Hepatocyte (in vitro differentiated cells): ENCODE measurements around the gene HCAR1. TPM values are rescaled to one million over a fixed set of nuclear protein-coding genes. Genes with fewer than 3 reads are reported as not detected.
A peak's percentile ranks its signal among the peaks of the same experiment; 100 is the strongest.

Source experiments
- DNase-seq: peaks from one replicate; pipeline ENCODE4 v3.0.0-alpha.2; 2016; ENCODE audit warnings: low spot score
- H2AFZ ChIP-seq: fragments of 200-600 bp; sonication (generic); 2 replicates; pipeline ENCODE4 v1.6.0; 2016; ENCODE audit warnings: antibody characterized with exemption, mild to moderate bottlenecking
- H3K27ac ChIP-seq: fragments of 200-600 bp; sonication (generic); 2 replicates; pipeline ENCODE4 v1.5.1; 2016; ENCODE audit warnings: mild to moderate bottlenecking
- H3K27me3 ChIP-seq: fragments of 200-600 bp; sonication (generic); 2 replicates; pipeline ENCODE4 v1.6.1; 2016
- H3K36me3 ChIP-seq: fragments of 200-600 bp; sonication (generic); replicated peaks from 2 replicates; pipeline ENCODE4 v1.5.1; 2016; ENCODE audit warnings: low read depth; ENCODE audit not compliant: insufficient read depth
- H3K4me1 ChIP-seq: fragments of 200-600 bp; sonication (generic); 2 replicates; pipeline ENCODE4 v1.5.1; 2016; ENCODE audit warnings: mild to moderate bottlenecking, moderate library complexity; ENCODE audit not compliant: insufficient read depth
- H3K4me2 ChIP-seq: fragments of 200-600 bp; sonication (generic); 2 replicates; pipeline ENCODE4 v1.6.0; 2016
- H3K4me3 ChIP-seq: fragments of 200-600 bp; sonication (generic); 2 replicates; pipeline ENCODE4 v1.5.1; 2016; ENCODE audit warnings: mild to moderate bottlenecking
- H3K79me2 ChIP-seq: fragments of 200-600 bp; sonication (generic); 2 replicates; pipeline ENCODE4 v1.6.0; 2017; ENCODE audit warnings: mild to moderate bottlenecking
- H3K9me2 ChIP-seq: fragments of 200-600 bp; sonication (generic); replicated peaks from 2 replicates; pipeline ENCODE4 v1.6.0; 2017; ENCODE audit warnings: mild to moderate bottlenecking; ENCODE audit not compliant: insufficient read depth
- H3K9me3 ChIP-seq: fragments of 200-600 bp; sonication (generic); 2 replicates; pipeline ENCODE4 v1.5.1; 2016; ENCODE audit warnings: low read depth, mild to moderate bottlenecking
- H4K20me1 ChIP-seq: fragments of 200-600 bp; sonication (generic); 2 replicates; pipeline ENCODE4 v1.6.0; 2016; ENCODE audit warnings: mild to moderate bottlenecking; ENCODE audit not compliant: insufficient read depth, poor library complexity, severe bottlenecking
- EZH2 ChIP-seq: fragments of 200-600 bp; sonication (generic); IDR thresholded peaks from 2 replicates; pipeline ENCODE4 v1.6.1; 2016; ENCODE audit warnings: antibody characterized with exemption, mild to moderate bottlenecking, borderline replicate concordance
- EZH2phosphoT487 ChIP-seq: fragments of 200-600 bp; sonication (generic); IDR thresholded peaks from one replicate; pipeline ENCODE4 v1.6.1; 2018; ENCODE audit warnings: antibody characterized with exemption, mild to moderate bottlenecking, low read depth, moderate library complexity; ENCODE audit not compliant: unreplicated experiment, severe bottlenecking
- WGBS: methylation state at CpG from one replicate; pipeline ENCODE4 v1.1.6; 2016; ENCODE audit warnings: low lambda C conversion rate; ENCODE audit errors: missing lambda C conversion rate; 5-methylcytosine and 5-hydroxymethylcytosine counted together
- polyA plus RNA-seq: library from polyadenylated mRNA; unstranded; fragments of >200 nt; fragmentation: Nextera tagmentation; extraction: Ambion mirVana; gene quantifications from 2 replicates; pipeline ENCODE4 v1.2.1, GENCODE V29; 2016
- total RNA-seq: library from RNA; depleted of rRNA; stranded (reverse); fragments of >200 nt; gene quantifications from 2 replicates; pipeline ENCODE4 v1.2.3, GENCODE V29; 2014
- TF ChIP-seq, protein P1 (sequence below): fragments of 200-600 bp; sonication (generic); IDR thresholded peaks from 2 replicates; pipeline ENCODE4 v1.5.1; 2016; ENCODE audit warnings: antibody characterized with exemption, mild to moderate bottlenecking; ENCODE audit not compliant: poor library complexity

Gene HCAR1
- total and polyA plus RNA-seq, 2 experiments from 2014 or later, result 0.19 to 0.63 TPM

DNA sequence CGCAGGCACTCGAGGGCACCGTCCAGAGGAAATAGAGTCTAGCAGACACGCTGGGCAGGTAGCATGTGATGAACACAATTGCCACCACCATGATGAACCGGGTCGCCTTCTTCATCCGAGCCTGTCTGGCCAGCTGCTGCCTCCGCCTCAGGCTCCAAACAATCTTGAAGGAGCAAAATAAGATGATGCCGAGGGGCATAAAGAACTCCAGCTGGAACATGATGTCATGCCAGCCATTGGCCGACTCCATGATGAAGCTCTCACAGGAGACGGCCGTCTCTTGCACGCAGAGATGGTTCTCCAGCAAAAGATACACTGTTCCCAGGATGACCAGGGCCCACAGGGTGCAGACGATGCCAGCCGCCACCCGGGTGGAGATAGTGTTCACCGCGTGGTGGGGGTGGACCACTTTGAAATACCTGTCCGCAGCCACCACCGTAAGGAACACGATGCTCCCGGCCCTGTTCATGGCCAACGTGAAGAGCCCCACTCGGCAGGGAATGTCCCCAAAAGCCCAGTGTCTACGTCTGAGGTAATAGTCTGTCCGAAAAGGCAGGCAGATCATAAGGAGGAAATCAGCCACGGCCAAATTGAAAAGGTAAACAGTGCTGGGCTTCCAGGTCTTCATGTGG, 945 bp downstream of the HCAR1 start:
- no peak for DNase-seq
- Histone ChIP-seq H2AFZ (no peak overlapping the region), H3K9me2 (no peaks in the 10 kb centered on the region), H3K9me3 (no peaks in the 10 kb centered on the region), H3K36me3 (no peaks in the 10 kb centered on the region), H3K4me1 (peaks cover 8% of the 10 kb centered on the region), H4K20me1 (no peaks in the 10 kb centered on the region), H3K4me2 (no peak overlapping the region), H3K4me3 (no peak overlapping the region), H3K27me3 (no peaks in the 10 kb centered on the region), H3K79me2 (no peaks in the 10 kb centered on the region), H3K27ac (no peak overlapping the region)
- 94% methylated on average over 27 of the region's 27 CpGs for WGBS
- TF ChIP-seq EZH2, result no peak

DNA sequence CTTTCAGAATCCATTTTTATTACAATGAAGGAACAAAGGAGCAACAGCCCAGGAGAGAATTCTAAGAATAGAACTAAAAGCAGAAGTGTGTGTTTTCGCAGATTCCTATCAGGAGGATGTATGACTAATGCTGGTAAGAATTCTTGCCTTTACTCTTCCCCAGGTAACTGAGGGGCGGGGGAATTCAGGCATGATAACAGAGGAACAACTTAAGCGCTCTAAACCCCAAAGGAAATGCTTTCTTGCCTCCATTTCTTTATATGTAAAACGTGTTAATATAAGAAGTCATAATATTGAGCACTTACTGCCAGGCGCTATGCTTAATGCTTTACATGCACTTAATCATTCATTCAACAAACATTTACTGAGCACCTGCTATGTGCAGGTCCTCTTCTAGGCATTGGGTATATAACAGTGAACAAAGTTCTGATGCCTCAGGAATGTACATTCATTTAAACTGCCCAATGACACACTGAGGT, 4.5 kb downstream of the HCAR1 start:
- Histone ChIP-seq H3K79me2 (no peaks in the 10 kb centered on the region), H3K36me3 (no peaks in the 10 kb centered on the region), H2AFZ (no peak overlapping the region), H3K9me3 (no peaks in the 10 kb centered on the region), H3K4me1 (peaks cover 8% of the 10 kb centered on the region), H3K4me2 (peak overlapping the region; percentile 53), H4K20me1 (no peaks in the 10 kb centered on the region), H3K27me3 (no peaks in the 10 kb centered on the region), H3K4me3 (no peak overlapping the region), H3K9me2 (no peaks in the 10 kb centered on the region), H3K27ac (peak overlapping the region; percentile 95)
- TF ChIP-seq EZH2 (no peak), EZH2phosphoT487 (no peak)
- TF ChIP-seq, protein P1, sequence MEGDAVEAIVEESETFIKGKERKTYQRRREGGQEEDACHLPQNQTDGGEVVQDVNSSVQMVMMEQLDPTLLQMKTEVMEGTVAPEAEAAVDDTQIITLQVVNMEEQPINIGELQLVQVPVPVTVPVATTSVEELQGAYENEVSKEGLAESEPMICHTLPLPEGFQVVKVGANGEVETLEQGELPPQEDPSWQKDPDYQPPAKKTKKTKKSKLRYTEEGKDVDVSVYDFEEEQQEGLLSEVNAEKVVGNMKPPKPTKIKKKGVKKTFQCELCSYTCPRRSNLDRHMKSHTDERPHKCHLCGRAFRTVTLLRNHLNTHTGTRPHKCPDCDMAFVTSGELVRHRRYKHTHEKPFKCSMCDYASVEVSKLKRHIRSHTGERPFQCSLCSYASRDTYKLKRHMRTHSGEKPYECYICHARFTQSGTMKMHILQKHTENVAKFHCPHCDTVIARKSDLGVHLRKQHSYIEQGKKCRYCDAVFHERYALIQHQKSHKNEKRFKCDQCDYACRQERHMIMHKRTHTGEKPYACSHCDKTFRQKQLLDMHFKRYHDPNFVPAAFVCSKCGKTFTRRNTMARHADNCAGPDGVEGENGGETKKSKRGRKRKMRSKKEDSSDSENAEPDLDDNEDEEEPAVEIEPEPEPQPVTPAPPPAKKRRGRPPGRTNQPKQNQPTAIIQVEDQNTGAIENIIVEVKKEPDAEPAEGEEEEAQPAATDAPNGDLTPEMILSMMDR, result no peak
- DNase-seq, result peak; percentile 77
- WGBS, result 26% methylated on average over 5 of the region's 5 CpGs

DNA sequence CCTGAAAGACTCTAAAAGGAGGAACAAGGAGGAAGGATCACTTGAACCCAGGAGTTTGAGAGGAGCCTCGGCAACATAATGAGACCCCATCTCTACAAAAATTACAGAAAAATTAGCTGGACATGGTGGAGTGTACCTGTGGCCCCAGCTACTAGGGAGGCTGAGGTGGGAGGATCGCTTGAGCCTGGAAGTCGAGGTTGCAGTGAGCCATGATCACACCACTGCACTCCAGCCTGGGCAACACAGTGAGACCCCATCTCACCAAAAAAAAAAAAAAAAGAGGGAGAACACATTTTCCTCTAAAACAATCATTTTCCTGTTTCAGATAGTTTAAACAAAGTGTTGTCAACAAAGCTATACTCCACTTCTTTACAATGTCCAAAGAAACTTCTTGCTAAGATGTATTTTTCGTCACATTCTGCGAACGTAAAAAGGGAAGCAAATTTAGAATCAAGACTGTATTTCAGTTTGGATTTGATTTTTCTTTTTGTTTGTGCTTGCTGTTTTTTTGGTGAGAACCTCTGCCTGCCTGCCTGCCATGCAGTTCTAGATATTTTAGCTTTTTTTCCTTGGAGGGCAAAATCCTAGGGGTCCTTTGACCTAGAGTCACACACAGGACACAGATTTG, 5.1 kb downstream of the HCAR1 start:
- WGBS, result 89% methylated on average over 6 of the region's 6 CpGs
- no peak for DNase-seq
- Histone ChIP-seq H3K36me3 (no peaks in the 10 kb centered on the region), H3K4me1 (peaks cover 8% of the 10 kb centered on the region), H3K4me2 (peak overlapping the region; percentile 53), H3K79me2 (no peaks in the 10 kb centered on the region), H3K27me3 (no peaks in the 10 kb centered on the region), H3K9me3 (no peaks in the 10 kb centered on the region), H2AFZ (no peak overlapping the region), H3K27ac (peak overlapping the region; percentile 95), H4K20me1 (no peaks in the 10 kb centered on the region), H3K4me3 (no peak overlapping the region), H3K9me2 (no peaks in the 10 kb centered on the region)
- TF ChIP-seq, protein P1, result no peak
- TF ChIP-seq EZH2, result no peak
- TF ChIP-seq EZH2phosphoT487, result no peak

DNA sequence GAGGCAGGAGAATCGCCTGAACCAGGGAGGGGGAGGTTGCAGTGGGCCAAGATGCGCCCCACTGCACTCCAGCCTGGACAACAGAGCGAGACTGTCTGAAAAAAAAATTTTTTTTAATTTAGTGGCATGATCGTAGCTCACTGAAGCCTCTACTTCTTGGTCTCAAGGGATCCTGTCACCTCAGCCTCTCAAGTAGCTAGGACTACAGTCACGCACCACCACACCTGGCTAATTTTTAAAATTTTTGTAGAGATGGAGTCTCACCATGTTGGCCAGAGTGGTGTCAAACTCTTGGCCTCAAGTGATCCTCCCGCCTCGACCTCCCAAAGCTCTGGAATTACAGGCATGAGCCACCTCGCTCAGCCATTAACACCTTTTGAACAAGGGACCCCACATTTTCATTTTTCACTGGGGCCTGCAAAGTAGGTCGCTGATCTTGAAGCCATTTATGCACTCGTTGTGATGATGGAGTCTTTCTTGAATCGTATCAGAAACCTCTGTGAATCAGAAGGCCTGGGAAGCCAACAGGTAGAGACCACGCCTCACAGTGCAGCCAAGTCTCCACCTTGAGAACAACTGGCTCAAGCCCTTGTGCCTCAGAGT, 5.9 kb downstream of the HCAR1 start:
- H3K4me1 ChIP-seq, result peaks cover 8% of the 10 kb centered on the region
- no peaks in the 10 kb centered on the region for H3K27me3 ChIP-seq
- no peaks in the 10 kb centered on the region for H3K36me3 ChIP-seq
- H4K20me1 ChIP-seq, result no peaks in the 10 kb centered on the region
- no peak overlapping the region for H2AFZ ChIP-seq
- peak overlapping the region; percentile 95 for H3K27ac ChIP-seq
- no peak overlapping the region for H3K4me3 ChIP-seq
- 95% methylated on average over 12 of the region's 12 CpGs for WGBS
- H3K9me3 ChIP-seq, result no peaks in the 10 kb centered on the region
- DNase-seq, result no peak
- TF ChIP-seq, protein P1, result no peak
- TF ChIP-seq EZH2, result no peak
- no peak for TF ChIP-seq EZH2phosphoT487
- no peak overlapping the region for H3K4me2 ChIP-seq
- H3K79me2 ChIP-seq, result no peaks in the 10 kb centered on the region
- no peaks in the 10 kb centered on the region for H3K9me2 ChIP-seq
